ENCODE data around the gene CPTP.
A peak's percentile ranks its signal among the peaks of the same experiment; 100 is the strongest.

The CPTP gene

GRCh38 chr1:1370771-1371300 is 46.2 kb downstream of the CPTP start:
- no peak for DNase-seq

DNA sequence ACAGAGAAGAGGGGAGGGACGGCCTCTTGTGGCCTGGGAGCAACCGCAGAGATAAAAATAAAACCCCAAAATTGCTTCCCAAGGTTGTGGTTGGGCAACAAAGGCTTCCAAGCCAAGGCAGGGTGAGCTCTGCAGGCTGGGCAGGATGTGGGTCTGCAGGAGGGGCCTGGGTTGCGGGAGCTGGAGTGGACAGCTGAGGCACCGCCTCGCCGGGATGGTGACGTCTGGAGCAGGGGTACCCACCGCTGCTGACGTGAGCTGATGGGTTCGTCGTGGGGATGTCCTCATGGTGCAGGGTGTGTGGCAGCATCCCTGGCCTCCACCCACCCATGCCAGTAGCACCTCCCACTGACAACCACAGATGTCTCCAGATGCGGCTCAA is 46.8 kb downstream of the CPTP start:
- DNase-seq = peak; percentile 61

DNA sequence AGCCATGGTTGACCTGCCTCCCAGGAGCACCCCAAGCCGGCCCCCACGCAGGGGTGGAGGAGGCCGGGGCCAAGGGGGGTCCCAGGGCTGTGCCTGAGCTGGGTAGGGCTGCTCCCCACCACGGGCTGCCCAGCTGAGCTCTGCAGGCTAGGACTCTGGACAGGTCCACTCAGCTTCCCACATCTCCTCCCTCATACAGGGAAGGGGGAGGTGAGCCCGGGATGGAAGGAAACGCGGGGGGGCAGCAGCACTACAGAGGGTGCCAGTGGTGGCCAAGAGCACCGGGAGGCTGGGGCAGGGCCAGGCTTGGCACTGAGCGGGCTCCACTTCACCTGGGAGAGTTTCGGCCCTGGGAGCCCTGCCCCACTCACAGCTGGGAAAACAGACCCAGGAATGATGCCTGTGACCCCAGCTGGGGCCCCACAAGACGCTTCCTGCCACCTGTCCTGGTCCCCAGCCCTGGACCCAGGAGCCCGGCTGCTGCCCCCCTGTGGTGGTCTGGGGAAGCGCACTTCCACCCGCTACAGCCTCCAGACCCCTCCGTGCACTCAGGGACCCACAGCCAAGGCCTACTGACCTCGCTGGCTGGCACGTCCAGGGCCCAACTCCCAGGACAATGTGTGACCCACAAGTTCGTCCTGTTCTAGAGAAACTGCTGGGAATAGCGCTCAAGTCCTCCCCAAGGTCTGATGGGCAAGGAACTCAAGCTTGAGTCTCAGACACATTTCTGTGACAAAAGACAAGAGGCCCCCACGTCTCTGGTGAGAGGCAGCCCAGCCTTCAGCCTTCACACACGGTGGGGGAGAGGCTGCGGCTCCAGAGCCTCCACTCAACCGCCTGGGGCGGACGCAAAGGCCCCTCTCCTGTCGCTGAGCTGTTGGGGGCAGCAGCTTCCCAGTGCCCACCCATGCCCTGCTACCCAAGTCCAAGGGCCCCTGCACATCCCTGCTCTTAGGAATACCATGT is 47.4 kb downstream of the CPTP start:
- peak; percentile 81 for DNase-seq

GRCh38 chr1:1373051-1373814 is 48.6 kb downstream of the CPTP start:
- no peak for DNase-seq

- DNase-seq = no peak
These were observed 49.4 kb downstream of the CPTP start for GRCh38 chr1:1373815-1374588.

DNA sequence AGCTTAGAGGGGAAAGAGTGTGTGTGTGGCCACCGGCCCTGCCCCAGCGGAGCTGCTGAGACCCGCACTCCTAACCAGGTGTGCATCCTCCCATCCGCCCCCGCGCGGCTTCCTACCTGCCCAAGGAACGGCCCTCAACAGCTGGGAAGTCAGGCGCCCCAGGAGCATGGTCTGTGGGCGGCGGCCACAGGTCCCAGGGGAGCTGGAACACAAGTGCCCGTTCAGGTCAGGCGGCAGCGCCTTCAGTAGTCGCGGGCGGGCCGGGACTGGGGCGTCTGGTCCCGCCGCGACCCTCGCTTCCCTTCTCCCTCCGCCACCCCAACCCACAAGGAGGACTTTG is 50.0 kb downstream of the CPTP start:
- DNase-seq = no peak

DNA sequence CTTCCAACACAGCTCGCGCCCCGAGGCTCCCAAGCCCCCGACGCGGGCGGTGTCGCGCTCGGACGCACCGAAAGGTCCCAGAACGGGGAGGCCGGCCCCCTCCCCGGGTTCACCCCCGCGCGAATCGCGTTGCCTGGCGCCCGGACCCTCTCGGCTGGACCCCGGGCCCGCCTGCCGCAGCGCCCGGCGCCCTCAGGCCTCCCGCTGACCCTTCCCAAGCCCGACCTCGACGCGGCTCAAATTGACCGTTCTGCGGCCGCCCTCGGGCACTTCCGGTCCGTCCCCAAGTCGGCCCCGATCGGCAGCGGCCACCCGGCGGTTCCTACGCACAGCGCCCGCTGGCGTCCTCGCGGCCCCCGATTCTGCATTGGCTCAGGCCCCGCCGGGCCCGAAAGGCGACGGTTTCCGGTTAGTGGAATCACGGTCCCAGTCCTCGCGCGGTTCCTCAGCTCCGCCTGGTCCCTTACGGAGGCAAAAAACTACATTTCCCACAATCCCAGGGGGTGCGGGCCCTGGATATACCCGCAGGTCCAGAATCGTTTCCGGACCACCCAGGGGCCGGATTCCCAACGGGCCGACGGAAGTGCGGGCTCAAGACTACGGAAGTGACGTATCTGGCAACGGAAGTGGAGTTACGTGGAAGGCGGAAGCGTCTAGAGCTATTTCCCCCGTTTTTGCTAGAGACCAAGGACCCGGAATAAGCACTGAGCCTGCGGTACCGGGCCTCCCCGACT is 50.5 kb downstream of the CPTP start, which contains the start of gene AURKAIP1:
Gene AURKAIP1, minus strand, starts transcription at position 279 of the 734 bp plus-strand sequence. CDS start 451 bp downstream, outside the sequence.
- DNase-seq = peak; percentile 100

DNA sequence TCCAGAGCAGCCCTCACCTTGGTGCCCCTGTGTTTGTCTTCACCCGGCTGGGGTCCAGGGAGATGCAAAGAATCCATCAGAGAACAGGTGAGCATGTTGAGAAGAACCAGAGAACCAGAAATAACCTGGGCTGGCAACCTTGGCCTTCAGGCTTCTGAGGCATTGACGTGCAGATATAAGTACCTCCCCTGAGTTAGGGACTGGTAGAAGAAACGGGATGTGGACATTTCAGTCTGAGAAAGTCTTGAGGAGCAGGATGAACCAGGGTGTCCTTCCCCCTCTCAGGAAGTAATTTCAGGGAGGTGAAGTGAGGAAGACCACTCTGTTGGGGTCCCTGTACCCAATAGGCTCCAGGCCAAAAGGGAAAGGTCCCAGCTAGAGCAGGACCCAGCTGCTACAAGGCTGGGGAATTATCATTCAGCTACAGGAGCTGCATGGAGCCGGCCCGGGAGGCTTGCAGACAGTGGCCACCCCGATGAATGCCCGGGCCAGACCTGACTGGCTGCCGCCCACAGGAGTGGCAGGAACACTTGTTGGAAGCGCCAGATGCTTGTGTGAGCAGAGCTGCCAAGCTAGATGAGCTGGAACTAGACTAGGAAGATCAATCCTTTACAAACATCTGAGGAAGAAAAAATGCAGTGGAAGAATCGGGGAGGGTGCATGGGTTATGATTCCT is 52.1 kb downstream of the CPTP start:
- no peak for DNase-seq

GRCh38 chr1:1377540-1378205 is 53.1 kb downstream of the CPTP start:
- DNase-seq = no peak
